HG03521 (cell line): ENCODE measurements around the gene HTRA2.
A peak's percentile ranks its signal among the peaks of the same experiment; 100 is the strongest.
"Not testable (repeated sequence)": the region's sequence is repeated elsewhere in the genome, so short reads cannot be mapped to it uniquely, and the experiment has no call there.

Experiments
- ATAC-seq: cut with Tn5 transposase; IDR thresholded peaks from one replicate; pipeline ENCODE4 v1.9.1; 2021; ENCODE audit warnings: mild to moderate bottlenecking, moderate library complexity; ENCODE audit not compliant: unreplicated experiment

The HTRA2 gene

GRCh38 chr2:74529357-74530238 is at the start of gene HTRA2, which contains the start of gene AUP1:
TSS of gene HTRA2 (plus strand) at chr2:74529933. CDS start at chr2:74530007, 74 bp downstream.
TSS of gene AUP1 (minus strand) at chr2:74529706. CDS start at chr2:74529629, 77 bp downstream.
- peak; percentile 77 for ATAC-seq

DNA sequence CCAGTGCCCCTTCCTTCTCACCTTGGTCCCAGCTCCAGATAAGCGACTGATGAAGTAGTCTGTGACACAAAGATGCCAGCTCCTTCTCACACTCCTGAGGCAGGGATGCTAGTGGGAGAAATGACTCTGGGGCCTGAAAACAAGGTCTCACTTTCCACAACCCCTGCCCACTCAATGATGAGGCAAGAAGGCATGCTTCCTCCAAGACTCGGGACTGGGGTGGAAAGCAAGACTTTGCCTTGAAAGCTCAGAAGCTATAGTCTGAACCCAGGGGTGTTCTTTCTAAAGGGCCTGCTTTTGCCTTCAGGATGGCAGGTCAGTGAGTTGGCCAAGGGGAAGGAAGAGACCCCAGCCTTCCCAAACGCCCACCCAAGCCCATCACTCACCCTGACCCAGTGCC is 48.3 kb upstream of the HTRA2 start:
- ATAC-seq, result no peak

GRCh38 chr2:74481961-74482800 is 47.6 kb upstream of the HTRA2 start:
- peak; percentile 37 for ATAC-seq

DNA sequence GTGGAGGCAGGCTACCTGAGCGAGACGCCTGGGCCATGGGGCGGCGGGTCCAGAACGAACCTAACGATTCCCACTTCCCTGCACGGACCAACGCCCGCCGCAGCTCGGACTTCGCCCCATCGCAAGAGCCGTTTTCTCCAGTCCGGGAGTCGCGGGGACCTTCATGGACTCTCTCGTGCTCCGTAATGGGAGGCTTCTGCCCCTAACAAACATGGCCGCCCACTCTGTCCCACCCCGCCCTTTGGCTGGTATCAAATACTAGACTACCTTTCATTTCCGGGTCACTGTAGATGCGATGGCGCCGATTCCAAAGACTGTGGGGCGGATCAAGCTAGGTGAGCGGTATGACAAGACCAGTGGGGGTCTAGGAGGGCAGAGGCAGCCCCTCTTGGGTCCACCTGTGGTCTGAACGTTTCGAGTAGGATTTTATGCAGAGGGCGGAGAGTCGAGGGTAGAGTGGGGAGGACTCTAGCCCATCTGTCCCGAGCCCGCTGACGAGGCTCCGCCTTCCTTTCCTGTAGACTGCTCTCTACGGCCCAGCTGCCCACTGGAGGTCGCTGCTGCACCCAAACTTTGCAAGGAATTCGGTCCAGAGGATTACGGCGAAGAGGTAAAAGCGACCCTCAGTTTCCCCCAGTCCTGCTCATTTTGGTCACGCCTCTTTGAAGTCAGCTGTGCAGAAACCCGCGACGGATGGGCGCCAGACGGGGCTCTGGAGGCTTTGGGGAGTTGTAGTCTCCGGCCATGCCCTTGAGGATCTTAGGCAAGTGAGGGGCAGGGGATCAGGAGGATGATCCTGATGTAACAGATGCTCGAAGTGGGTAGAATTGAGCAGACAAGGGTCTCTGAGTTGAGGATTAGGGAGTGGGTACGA is 46.7 kb upstream of the HTRA2 start, which contains the start of the genes CCDC142 and TTC31:
Gene CCDC142 (minus strand): TSS at position 198 of the 874 bp plus-strand sequence. CDS start 161 bp downstream, at position 37.
Gene TTC31 (plus strand): TSS at position 281 of the 874 bp plus-strand sequence. CDS start 15 bp downstream, at position 296.
- ATAC-seq, result peak; percentile 74

GRCh38 chr2:74483675-74484164 is 46.0 kb upstream of the HTRA2 start:
- ATAC-seq, result not testable (repeated sequence)

- ATAC-seq, result no peak
Observed at GRCh38 chr2:74486141-74486540, 43.6 kb upstream of the HTRA2 start.

- no peak for ATAC-seq
Observed at GRCh38 chr2:74488643-74489481, 40.9 kb upstream of the HTRA2 start.

GRCh38 chr2:74489906-74490305 is 39.8 kb upstream of the HTRA2 start:
- no peak for ATAC-seq

DNA sequence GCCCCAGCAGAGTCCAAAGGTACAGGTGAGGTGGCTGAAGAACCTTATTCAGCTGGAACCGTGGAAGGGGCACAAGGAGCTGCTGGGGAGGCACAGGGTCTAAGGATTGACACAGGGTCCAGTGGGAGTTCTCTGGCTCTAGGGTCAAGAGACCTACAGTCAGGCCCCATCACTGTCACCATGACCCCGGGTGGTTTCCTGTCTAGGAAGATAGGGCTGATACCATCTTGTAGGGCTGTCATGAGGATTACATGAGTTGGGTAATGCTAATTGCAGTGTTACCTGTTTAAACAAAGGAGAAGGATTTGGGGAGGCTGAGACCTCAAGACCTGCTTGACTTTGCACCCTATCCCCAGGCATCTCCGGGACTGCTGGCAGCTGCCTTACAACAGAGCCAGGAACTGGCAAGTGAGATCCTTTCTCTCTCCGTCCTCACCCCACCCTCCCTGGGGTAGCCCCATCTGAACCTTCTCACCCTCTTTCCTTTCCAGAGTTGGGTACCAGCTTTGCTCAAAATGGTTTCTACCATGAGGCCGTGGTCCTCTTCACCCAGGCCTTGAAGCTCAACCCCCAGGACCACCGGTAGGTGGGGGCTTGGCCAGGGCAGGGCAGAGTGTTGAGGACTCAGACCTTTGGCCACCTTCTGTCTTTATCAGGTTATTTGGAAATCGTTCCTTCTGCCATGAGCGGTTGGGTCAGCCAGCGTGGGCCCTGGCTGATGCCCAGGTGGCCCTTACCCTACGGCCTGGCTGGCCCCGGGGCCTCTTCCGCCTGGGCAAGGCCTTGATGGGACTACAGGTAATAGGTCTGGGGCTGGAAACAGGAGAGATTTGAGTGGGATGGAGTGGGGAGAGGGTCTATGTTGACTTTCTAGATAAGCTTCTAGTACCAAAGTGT is 37.8 kb upstream of the HTRA2 start:
- no peak for ATAC-seq

- no peak for ATAC-seq
Observed at GRCh38 chr2:74493546-74493945, 36.2 kb upstream of the HTRA2 start.

- ATAC-seq, result no peak
Observed at GRCh38 chr2:74495440-74495839, 34.3 kb upstream of the HTRA2 start.

DNA sequence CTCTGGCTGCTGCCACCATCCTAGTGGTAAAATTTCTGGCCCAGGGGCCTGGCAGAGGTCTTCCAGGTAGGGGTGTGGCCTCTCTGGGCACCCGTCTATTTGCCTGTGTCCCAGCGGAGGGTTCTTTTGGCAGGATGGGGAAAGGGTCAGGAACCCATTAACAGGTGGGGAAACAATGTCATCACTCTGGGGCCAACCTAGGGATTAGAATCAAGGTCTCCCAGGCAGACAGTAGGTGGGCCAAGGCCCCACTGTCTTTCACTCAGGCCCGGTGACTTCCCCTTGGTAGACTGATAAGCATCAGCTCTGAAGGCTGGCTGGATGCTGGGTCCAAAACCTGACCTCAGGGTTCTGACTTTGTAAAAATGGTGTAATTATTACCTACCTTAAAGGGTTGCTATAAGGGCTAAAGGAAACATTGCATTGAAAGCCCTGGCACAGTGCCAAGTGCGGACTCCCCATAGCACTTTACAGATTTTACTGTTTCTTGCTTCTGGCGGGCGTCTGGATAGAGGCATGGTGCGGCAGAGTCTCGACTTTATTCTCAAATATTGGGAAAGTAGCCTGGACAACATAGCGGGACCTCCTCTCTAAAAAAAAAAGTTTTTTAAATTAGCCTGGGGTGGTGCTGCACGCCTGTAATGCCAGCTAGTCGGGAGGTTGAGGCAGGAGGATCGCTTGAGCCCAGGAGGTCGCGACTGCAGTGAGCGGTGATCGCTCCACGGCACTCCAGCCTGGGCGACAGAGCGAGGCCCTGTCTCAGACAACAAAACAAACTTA is 32.5 kb upstream of the HTRA2 start:
- no peak for ATAC-seq

GRCh38 chr2:74497777-74498499 is 31.8 kb upstream of the HTRA2 start:
- no peak for ATAC-seq

DNA sequence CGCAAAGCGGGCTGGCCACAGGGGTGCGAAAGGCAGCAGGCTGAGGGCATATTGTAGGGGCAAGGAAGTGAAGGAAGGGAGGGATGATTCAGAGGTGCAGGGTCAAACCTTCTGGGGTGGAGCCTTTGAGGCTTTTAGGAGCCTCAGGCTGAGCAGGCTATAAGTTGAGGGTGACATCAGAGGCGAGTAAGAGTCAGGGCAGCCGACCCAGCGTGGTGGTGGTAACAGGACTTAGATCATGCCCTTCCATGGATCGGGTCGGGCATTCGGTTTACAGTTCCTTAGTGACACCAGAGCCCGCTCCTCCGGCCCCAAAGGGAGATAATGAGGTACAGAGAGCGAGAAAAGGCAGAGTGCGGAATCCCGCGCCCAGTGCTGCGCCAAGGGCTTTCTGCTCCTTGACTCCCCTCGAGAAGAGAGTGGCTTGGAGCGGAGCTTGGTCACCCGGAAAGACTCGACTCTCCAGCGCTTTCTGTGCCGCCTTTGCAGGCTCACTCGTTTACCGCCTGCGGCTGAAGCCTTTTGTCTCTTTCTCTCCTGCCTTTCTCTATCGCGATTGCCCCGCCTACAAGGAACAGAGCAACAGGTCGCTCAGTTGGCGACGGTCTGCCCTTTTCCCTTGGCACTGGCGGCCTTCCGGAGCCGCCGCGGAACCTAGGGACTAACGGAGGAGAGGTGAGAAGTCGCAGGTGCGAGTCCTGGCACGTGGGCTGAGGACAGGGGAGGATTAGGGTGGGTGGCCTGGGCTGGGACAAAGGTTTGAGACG is 31.1 kb upstream of the HTRA2 start:
- ATAC-seq, result no peak

DNA sequence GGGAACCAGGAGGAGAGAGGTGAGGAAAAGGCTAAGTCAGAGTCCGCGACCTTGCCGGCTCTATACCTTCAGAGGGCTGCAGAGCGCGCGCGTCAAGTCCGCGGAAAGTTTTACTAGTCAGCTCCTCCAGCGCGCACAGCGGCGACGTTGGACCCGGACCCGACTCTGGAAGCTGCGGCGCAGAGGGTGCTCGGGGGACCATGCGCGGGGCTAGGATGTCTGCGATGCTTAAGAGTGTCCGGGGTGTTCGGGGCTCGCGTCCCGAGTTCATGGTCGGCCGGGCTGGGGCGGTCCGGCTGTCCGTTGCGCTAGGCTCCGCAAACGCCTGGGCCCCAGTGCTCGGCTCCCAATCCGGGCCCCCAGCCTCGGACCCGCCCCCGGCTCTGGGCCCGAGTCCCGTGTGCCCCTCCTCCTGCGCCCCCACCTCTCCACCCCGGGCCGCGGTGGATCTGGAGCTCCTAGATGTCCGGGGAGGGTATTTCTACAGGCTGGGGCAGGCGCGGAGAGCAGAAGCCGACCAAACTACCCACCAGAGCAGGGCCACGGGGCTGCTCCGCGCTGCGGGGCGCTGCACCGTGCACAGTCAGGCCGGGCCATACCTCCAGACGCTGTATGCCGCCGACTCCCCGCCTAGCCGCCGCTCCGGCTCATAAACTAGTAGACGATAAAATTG is 30.3 kb upstream of the HTRA2 start, which contains the start of gene LBX2:
Gene LBX2 (minus strand): TSS at position 337 of the 673 bp plus-strand sequence. CDS start 66 bp downstream, at position 271.
- no peak for ATAC-seq
